ENCODE results near the gene CCDC142. TPM values are rescaled to one million over a fixed set of nuclear protein-coding genes. Genes with fewer than 3 reads are reported as not detected.

Gene CCDC142
- total and polyA plus RNA-seq, 9 of the 15 experiments (the other 6 are each of a cell fraction or from before 2014, with no cell fraction given): 0.55 to 11.7 (median 7.2) TPM

GRCh38 chr2:74458132-74458937 lies 24.5 kb downstream of the CCDC142 start, which contains the start of gene WBP1 (continued):
- TF ChIP-seq IRF9 (tag; IDR thresholded peaks at IDR 0.05) (no peak), ID3 (CRISPR knock-in tag; IDR thresholded peaks at IDR 0.05) (no peak), ID3 (tag; IDR thresholded peaks at IDR 0.05) (no peak), ZNF277 (CRISPR knock-in tag; IDR thresholded peaks at IDR 0.05; ENCODE audit: borderline replicate concordance) (no peak), CCNT2 (IDR thresholded peaks at IDR 0.05; ENCODE audit: borderline replicate concordance, extremely low read depth, insufficient read length, low read depth, low read length) (no peak), FOXK1 (CRISPR knock-in tag; IDR thresholded peaks at IDR 0.05; ENCODE audit: borderline replicate concordance) (no peak), HINFP (tag; conservative IDR thresholded peaks at IDR 0.05; ENCODE audit: low read depth) (0 out of 2 replicates have a peak, but pooled peaks have one; percentile 17), GTF2E2 (tag; IDR thresholded peaks at IDR 0.05) (no peak), ZNF57 (CRISPR knock-in tag; IDR thresholded peaks at IDR 0.05) (no peak), ZNF518B (CRISPR knock-in tag; IDR thresholded peaks at IDR 0.05) (no peak), MAFK (IDR thresholded peaks at IDR 0.05; ENCODE audit: low read length) (no peak), NBN (IDR thresholded peaks at IDR 0.05; ENCODE audit: low read depth) (no peak), ATF1 (CRISPR knock-in tag; IDR thresholded peaks at IDR 0.05) (no peak), ATF1 (tag; IDR thresholded peaks at IDR 0.05) (peak; percentile 92), ELF2 (CRISPR knock-in tag; IDR thresholded peaks at IDR 0.05) (0 out of 2 replicates have a peak, but pooled peaks have one; percentile 28), GTF2B (IDR thresholded peaks at IDR 0.05; ENCODE audit: extremely low read depth, insufficient read length) (no peak), TCF3 (CRISPR knock-in tag; IDR thresholded peaks at IDR 0.05) (no peak), ARID1B (IDR thresholded peaks at IDR 0.05) (no peak), KHSRP (IDR thresholded peaks at IDR 0.05) (no peak), NELFE (IDR thresholded peaks at IDR 0.05; ENCODE audit: insufficient read depth, insufficient read length) (no peak)

Measured in K562 (cell line).